OCI-LY7 (cell line): ENCODE data around the gene CABLES1. TPM values are rescaled to one million over a fixed set of nuclear protein-coding genes. Genes with fewer than 3 reads are reported as not detected.

Experiments used
- BruUV-seq: library from RNA; stranded (reverse); fragments of 400-500 nt; replicated peaks from 2 replicates; lab custom pipeline; 2021; lab: Mats Ljungman, UMichigan
- CTCF ChIA-PET: fragments of 300-600 bp; sonication (Branson Sonifier 250); formaldehyde crosslinking; loops from one replicate; lab custom pipeline; 2022; ENCODE audit warnings: antibody characterized with exemption; ENCODE audit not compliant: unreplicated experiment; lab: Charles Lee
- POLR2A ChIA-PET: fragments of 300-600 bp; sonication (Branson Sonifier 250); formaldehyde crosslinking; loops from one replicate; lab custom pipeline; 2022; ENCODE audit warnings: antibody characterized with exemption; lab: Charles Lee
- DNase-seq: peaks from one replicate; pipeline ENCODE4 v3.0.0-alpha.2; 2015; ENCODE audit warnings: low spot score
- H2AFZ ChIP-seq: fragments of 200-600 bp; sonication (generic), shearing (Covaris generic); 2 replicates; pipeline ENCODE4 v1.6.1; 2014; ENCODE audit warnings: mild to moderate bottlenecking, antibody characterized with exemption, low read length, moderate library complexity
- H3K27ac ChIP-seq: fragments of 200-600 bp; sonication (generic); 2 replicates; pipeline ENCODE4 v1.5.1; 2014; ENCODE audit warnings: mixed run types, low read depth, mild to moderate bottlenecking, moderate library complexity, low read length, inconsistent platforms; ENCODE audit not compliant: poor library complexity, severe bottlenecking
- H3K36me3 ChIP-seq: fragments of 200-600 bp; sonication (generic); 2 replicates; pipeline ENCODE4 v1.6.1; 2014; ENCODE audit warnings: mild to moderate bottlenecking, antibody characterized with exemption, low read length, moderate library complexity, mixed read lengths; ENCODE audit not compliant: insufficient read depth
- H3K4me1 ChIP-seq: fragments of 200-600 bp; sonication (generic); 2 replicates; pipeline ENCODE4 v1.5.1; 2014; ENCODE audit warnings: mild to moderate bottlenecking, low read length; ENCODE audit not compliant: insufficient read depth, poor library complexity, severe bottlenecking
- H3K4me2 ChIP-seq: fragments of 200-600 bp; sonication (generic); 2 replicates; pipeline ENCODE4 v1.6.1; 2014; ENCODE audit warnings: mild to moderate bottlenecking, low read length
- H3K4me3 ChIP-seq: fragments of 200-600 bp; sonication (generic); 2 replicates; pipeline ENCODE4 v1.5.1; 2014; ENCODE audit warnings: mild to moderate bottlenecking, low read depth, low read length; ENCODE audit not compliant: poor library complexity, severe bottlenecking
- H3K79me2 ChIP-seq: fragments of 200-600 bp; sonication (generic); 2 replicates; pipeline ENCODE4 v1.6.1; 2016; ENCODE audit warnings: low read depth, mild to moderate bottlenecking, low read length, moderate library complexity, mixed read lengths; ENCODE audit not compliant: insufficient read depth
- H3K9me2 ChIP-seq: fragments of 200-600 bp; sonication (generic); 2 replicates; pipeline ENCODE4 v1.6.1; 2016; ENCODE audit warnings: mild to moderate bottlenecking, low read length, mixed read lengths; ENCODE audit not compliant: insufficient read depth
- H3K9me3 ChIP-seq: fragments of 200-600 bp; sonication (generic); 2 replicates; pipeline ENCODE4 v1.6.1; 2014; ENCODE audit warnings: mild to moderate bottlenecking, mixed run types, low read length, mixed read lengths
- H4K20me1 ChIP-seq: fragments of 200-600 bp; sonication (generic); 2 replicates; pipeline ENCODE4 v1.6.1; 2014; ENCODE audit warnings: mild to moderate bottlenecking, antibody characterized with exemption, low read length, moderate library complexity, mixed read lengths; ENCODE audit not compliant: insufficient read depth
- EZH2phosphoT487 ChIP-seq: fragments of 200-600 bp; sonication (generic); IDR thresholded peaks from 2 replicates; pipeline ENCODE4 v1.6.1; 2018; ENCODE audit warnings: low read depth, borderline replicate concordance, mild to moderate bottlenecking, mixed run types, antibody characterized with exemption, low read length, moderate library complexity, mixed read lengths
- intact Hi-C: fragments of 100-400 bp; cut with micrococcal nuclease; formaldehyde crosslinking; loops from one replicate; pipeline ENCODE4 v1.10.0; 2022; ENCODE audit not compliant: unreplicated experiment
- total RNA-seq, 2 experiments: library from RNA; depleted of rRNA in 1 of 2; stranded (reverse); fragments of >200 nt in 1 of 2; shearing (Covaris generic) in 1 of 2; gene quantifications; 2 replicates each; pipeline ENCODE4 v1.2.3, GENCODE V29; 2014 to 2022
- TF ChIP-seq, protein P1 (sequence below): fragments of 200-600 bp; sonication (generic); conservative IDR thresholded peaks from 2 replicates; pipeline ENCODE4 v1.5.1; 2014; ENCODE audit warnings: mild to moderate bottlenecking, antibody characterized with exemption, low read length, moderate library complexity, mixed read lengths

The CABLES1 gene
- total RNA-seq, 2 experiments from 2014 or later: 20.6 to 28.7 TPM

DNA sequence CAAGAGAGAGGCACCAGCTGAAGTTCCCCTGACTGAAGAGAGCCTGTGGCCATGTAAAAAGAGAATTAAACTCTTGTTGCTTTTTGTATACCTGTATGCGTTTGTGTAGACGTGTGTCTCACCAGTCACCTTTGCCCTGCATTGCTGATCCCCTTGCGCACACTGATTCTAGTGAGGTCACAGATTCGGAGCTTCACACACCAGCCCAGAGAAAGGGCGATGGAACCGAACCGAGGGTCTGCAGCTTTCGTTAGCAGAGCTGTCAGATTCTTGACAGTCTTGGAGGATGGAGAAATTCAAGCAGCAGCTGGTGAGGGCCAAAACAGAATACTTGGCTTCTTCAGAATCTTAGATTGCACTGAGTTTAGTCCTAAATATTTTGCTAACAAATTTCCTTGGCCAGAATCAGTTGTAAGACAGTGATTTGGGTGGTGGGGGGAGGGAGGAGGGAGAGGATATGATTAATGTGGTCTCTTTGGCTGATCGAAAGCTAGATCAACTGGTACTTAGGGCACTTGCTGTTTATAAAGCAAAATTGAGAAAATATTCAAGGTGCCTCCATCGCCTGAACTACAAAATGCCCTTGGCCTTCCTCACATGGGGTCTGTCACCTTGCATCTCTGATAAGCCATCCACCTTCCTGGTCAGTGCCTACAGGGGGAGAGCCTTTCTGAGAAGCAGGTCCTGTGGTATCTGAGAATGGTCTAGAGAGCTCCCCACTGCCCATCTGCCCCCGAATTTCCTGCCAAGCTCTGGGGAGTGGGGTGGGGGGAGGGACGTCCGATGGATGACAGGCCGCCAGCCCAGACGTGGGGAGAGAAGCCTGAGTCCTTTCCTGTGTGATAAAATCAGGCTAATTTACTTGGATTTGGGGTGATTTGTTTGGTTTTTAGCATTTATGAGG, 123.5 kb downstream of the CABLES1 start:
- Histone ChIP-seq H2AFZ (no peak overlapping the region), H3K9me2 (no peaks in the 10 kb centered on the region), H3K9me3 (no peaks in the 10 kb centered on the region), H4K20me1 (no peaks in the 10 kb centered on the region), H3K4me3 (no peak overlapping the region), H3K4me2 (peak overlapping the region; percentile 66), H3K4me1 (peaks cover 29% of the 10 kb centered on the region), H3K27ac (peak overlapping the region; percentile 60), H3K79me2 (no peaks in the 10 kb centered on the region), H3K36me3 (peaks cover 45% of the 10 kb centered on the region; the same call in 1 of the 2 replicates)
- no peak for TF ChIP-seq EZH2phosphoT487
- TF ChIP-seq, protein P1, sequence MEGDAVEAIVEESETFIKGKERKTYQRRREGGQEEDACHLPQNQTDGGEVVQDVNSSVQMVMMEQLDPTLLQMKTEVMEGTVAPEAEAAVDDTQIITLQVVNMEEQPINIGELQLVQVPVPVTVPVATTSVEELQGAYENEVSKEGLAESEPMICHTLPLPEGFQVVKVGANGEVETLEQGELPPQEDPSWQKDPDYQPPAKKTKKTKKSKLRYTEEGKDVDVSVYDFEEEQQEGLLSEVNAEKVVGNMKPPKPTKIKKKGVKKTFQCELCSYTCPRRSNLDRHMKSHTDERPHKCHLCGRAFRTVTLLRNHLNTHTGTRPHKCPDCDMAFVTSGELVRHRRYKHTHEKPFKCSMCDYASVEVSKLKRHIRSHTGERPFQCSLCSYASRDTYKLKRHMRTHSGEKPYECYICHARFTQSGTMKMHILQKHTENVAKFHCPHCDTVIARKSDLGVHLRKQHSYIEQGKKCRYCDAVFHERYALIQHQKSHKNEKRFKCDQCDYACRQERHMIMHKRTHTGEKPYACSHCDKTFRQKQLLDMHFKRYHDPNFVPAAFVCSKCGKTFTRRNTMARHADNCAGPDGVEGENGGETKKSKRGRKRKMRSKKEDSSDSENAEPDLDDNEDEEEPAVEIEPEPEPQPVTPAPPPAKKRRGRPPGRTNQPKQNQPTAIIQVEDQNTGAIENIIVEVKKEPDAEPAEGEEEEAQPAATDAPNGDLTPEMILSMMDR: no peak
- intact Hi-C loops: no loop called here
- no peak for DNase-seq
- BruUV-seq: no TSS peak
- ChIA-PET CTCF (interaction anchor here (1.4 kb wide), 1 partner anchor 16 kb away, joined by 3 read pairs; no protein-coding TSS in a partner anchor), POLR2A (interaction anchor here (0.6 to 1.7 kb wide), 7 partner anchors 11 to 151 kb away, joined by 3 to 6 read pairs (median 3); no protein-coding TSS in a partner anchor)

DNA sequence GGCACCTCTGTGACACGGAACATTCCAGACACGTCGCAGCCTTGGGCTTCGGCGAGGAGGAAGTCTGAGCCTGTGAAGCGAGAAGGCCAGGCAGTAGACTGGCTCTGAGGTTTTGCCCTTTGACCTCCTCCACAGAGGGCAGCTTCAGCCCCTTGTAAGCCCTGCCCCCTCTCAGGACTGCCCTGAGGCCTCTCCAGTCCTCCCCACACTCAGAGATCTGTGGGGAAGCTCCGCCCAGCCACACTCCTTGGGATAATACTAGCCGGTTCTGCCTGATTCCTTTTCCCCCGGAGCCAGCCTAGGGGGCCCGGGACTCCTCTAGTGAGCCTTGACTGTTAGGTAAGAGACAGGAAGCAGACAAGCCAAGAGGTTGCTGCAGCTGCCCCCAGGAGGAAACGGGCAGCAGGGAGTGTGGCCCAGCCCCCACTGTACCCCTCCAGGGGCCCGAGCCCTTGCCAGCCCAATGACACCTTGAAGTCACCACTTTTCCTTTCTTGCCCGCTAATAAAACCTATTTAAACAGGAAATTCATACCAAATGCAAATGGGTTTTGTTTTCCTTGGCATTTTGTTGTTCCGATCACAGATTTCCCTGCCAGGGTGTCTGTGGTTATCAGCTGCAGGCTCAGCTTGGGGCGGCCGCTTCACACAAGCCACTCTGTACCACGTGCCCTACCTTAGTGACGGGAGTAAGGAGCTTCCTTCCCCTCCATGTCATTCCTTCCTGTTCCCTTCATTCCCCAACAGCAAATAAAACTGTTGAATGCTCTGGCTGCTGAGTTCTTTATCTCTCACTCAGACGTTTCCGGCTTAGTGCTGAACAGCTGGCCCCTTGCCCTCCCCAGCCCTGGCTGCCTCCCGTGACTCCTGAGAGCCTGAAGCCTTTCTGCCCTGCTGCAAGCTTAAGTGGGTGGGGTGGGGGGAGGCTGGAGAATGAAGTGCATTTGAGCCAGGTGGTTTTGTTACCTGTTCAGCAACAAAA, 124.7 kb downstream of the CABLES1 start:
- intact Hi-C loops: no loop called here
- Histone ChIP-seq H3K9me3 (no peaks in the 10 kb centered on the region), H3K4me2 (peak overlapping the region; percentile 66), H3K9me2 (no peaks in the 10 kb centered on the region), H3K4me3 (peak overlapping the region; percentile 4), H4K20me1 (no peaks in the 10 kb centered on the region), H2AFZ (peak overlapping the region; percentile 39; the same call in 1 of the 2 replicates), H3K36me3 (peaks cover 33% of the 10 kb centered on the region; the same call in 1 of the 2 replicates), H3K79me2 (no peaks in the 10 kb centered on the region), H3K4me1 (peaks cover 29% of the 10 kb centered on the region), H3K27ac (peak overlapping the region; percentile 60)
- ChIA-PET CTCF (interaction anchor here (0.5 to 1.4 kb wide), 3 partner anchors 17 to 227 kb away, joined by 3 read pairs; no protein-coding TSS in a partner anchor), POLR2A (interaction anchor here (0.5 to 1.8 kb wide), 13 partner anchors 12 to 313 kb away, joined by 3 to 6 read pairs (median 3); no protein-coding TSS in a partner anchor)
- no peak for TF ChIP-seq EZH2phosphoT487
- TF ChIP-seq, protein P1: no peak
- DNase-seq: peak; percentile 74
- BruUV-seq: no TSS peak
